H1 (cell line): ENCODE measurements around the gene CCDC138. TPM values are rescaled to one million over a fixed set of nuclear protein-coding genes. Genes with fewer than 3 reads are reported as not detected.

Experiments
- polyA plus RNA-seq, 7 experiments: library from polyadenylated mRNA; depleted of rRNA in 3 of 7; stranded (reverse) in 5 of 7; unstranded in 2 of 7; fragments of >200 nt in 5 of 7; fragments of 200-250 nt in 2 of 7; gene quantifications; 1 replicate in 5 of 7; 2 replicates in 1 of 7; 4 replicates in 1 of 7; pipeline versions ENCODE4 v1.2.1 to v1.2.3, GENCODE V29; 2011 to 2013; ENCODE audit warnings: missing spikeins in 2 of 7, mixed read lengths in 2 of 7
- small RNA-seq: library from polyadenylated mRNA; stranded (forward); fragments of <200 nt; extraction: miRNeasy Mini kit (QIAGEN cat#:217004); gene quantifications from one replicate; pipeline ENCODE3, GENCODE V24; 2013; ENCODE audit not compliant: insufficient read depth
- total RNA-seq: library from RNA; stranded (reverse); fragmentation: NEBNext Ultra II Directional; extraction: Animal tissue kit (Norgen Biotek cat#: 25700); gene quantifications from 2 replicates; pipeline ENCODE4 v1.2.1, GENCODE V29; 2021

CCDC138 gene
- total and polyA plus RNA-seq, 2 of the 8 experiments (the other 6 are each of a cell fraction or from before 2014, with no cell fraction given) = 8.3 to 29.8 TPM

Small RNAs within 50 kb of the gene (small RNA-seq; reads per million reads assigned to genes)
- gene AC073415.1 = not detected

Other genes with a start within 250 kb of the CCDC138 start
- 95.9 and 99.8 TPM in 2 replicates for gene RANBP2, start 67.3 kb upstream of the CCDC138 start, total RNA-seq
- 5.6 and 8.2 TPM in 2 replicates for gene RANBP2, start 67.3 kb upstream of the CCDC138 start, polyA plus RNA-seq (2011; rRNA removed)
- not detected in 2 replicates for gene EDAR, start 202.4 kb downstream of the CCDC138 start, total RNA-seq
- gene EDAR, start 202.4 kb downstream of the CCDC138 start, polyA plus RNA-seq (2011; rRNA removed) = not detected in 2 replicates